ENCODE measurements around the gene OSBPL9.
"Not testable (repeated sequence)": the region's sequence is repeated elsewhere in the genome, so short reads cannot be mapped to it uniquely, and the experiment has no call there.

The OSBPL9 gene

DNA sequence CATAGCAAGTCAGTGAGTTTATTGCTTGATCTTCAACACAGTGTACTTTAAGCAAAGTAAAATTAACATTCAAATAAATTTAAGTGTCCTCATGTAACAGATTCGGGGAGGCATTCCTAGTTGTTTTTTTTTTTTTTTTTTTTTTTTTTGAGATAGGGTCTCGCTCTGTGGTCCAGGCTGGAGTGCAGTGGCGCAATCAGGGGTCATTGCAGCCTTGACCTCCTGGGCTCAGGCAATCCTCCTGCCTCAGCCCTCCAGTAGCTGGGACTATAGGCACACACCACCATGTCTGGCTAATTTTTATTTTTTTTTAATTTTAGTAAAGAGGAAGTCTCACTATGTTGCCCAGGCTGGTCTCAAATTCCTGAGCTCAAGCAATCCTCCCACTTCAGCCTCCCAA lies 22.8 kb downstream of the OSBPL9 start:
- no peak for DNase-seq (ENCODE audit: extremely low spot score)
- TF ChIP-seq ARNT (IDR thresholded peaks at IDR 0.05): no peak
- TF ChIP-seq SUZ12 (IDR thresholded peaks at IDR 0.05): no peak
- TF ChIP-seq NFRKB (IDR thresholded peaks at IDR 0.05): no peak
- TF ChIP-seq TARDBP (IDR thresholded peaks at IDR 0.05): no peak
- no peak for TF ChIP-seq LEF1 (IDR thresholded peaks at IDR 0.05; ENCODE audit: borderline replicate concordance)
- no peak for TF ChIP-seq ELF4 (IDR thresholded peaks at IDR 0.05)
- TF ChIP-seq FOXM1 (IDR thresholded peaks at IDR 0.05; ENCODE audit: borderline replicate concordance): no peak
- TF ChIP-seq SP1 (IDR thresholded peaks at IDR 0.05): no peak
- no peak for TF ChIP-seq BHLHE40 (IDR thresholded peaks at IDR 0.05; ENCODE audit: borderline replicate concordance)
- no peak for TF ChIP-seq CTBP1 (IDR thresholded peaks at IDR 0.05; ENCODE audit: borderline replicate concordance)
- no peak for TF ChIP-seq FOXA1 (IDR thresholded peaks at IDR 0.05)
- ChIA-PET CTCF (interaction anchor here (1.0 kb wide), 1 partner anchor 9 kb away, joined by 3 read pairs; no protein-coding TSS in a partner anchor), POLR2A (no interaction called here)

DNA sequence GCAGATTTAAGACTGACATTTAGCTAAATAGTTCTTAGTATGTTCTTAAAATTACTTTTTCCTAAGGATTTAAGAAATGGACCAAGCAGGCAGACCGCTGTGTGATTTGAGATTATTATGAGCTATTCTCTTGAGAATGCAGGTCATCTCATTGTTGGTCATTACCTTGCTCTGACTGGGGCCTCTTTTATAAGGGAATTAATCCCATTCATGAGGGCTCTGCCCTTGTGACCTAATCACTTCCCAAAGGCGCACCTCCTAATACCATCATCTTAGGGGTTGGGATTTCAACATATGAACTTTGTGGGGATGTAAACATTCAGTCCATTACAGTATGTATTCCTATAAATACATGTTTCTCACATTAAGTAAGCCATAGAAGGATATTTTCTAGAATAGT lies 24.2 kb downstream of the OSBPL9 start:
- POLR2A ChIA-PET: no interaction called here
- CTCF ChIA-PET: interaction anchor here (0.6 kb wide), 1 partner anchor 73 kb away, joined by 3 read pairs; no protein-coding TSS in a partner anchor
- TF ChIP-seq, protein P1, sequence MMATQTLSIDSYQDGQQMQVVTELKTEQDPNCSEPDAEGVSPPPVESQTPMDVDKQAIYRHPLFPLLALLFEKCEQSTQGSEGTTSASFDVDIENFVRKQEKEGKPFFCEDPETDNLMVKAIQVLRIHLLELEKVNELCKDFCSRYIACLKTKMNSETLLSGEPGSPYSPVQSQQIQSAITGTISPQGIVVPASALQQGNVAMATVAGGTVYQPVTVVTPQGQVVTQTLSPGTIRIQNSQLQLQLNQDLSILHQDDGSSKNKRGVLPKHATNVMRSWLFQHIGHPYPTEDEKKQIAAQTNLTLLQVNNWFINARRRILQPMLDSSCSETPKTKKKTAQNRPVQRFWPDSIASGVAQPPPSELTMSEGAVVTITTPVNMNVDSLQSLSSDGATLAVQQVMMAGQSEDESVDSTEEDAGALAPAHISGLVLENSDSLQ (IDR thresholded peaks at IDR 0.05): no peak
- TF ChIP-seq LEF1 (IDR thresholded peaks at IDR 0.05; ENCODE audit: borderline replicate concordance) (no peak), ARNT (IDR thresholded peaks at IDR 0.05) (no peak), SUZ12 (IDR thresholded peaks at IDR 0.05) (no peak)
- DNase-seq (ENCODE audit: extremely low spot score): no peak

DNA sequence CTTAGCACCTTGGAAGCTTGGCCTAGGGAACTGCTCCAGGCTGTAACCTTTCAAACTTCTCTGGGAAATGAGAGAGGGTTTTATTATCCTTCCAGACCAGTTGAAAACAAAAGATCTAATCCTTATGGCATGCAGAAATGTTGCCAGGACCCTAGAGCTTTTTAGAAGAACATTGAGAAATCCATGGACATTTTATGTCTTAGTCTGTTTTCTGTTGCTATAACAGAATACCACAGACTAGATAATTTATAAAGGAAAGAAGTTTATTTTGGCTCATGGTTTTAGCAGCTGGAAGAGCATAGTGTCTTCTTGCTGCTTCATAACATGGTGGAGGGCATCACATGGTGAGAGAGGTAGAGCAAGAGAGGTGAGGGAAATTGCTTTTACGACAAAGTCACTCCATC lies 25.8 kb downstream of the OSBPL9 start:
- no peak for DNase-seq (ENCODE audit: extremely low spot score)
- TF ChIP-seq FOXK2 (IDR thresholded peaks at IDR 0.05) (no peak), HDGF (IDR thresholded peaks at IDR 0.05; ENCODE audit: borderline replicate concordance) (no peak), TARDBP (IDR thresholded peaks at IDR 0.05) (no peak), FOXA1 (IDR thresholded peaks at IDR 0.05) (no peak), ZNF384 (IDR thresholded peaks at IDR 0.05) (no peak), SUZ12 (IDR thresholded peaks at IDR 0.05) (no peak), ELF4 (IDR thresholded peaks at IDR 0.05) (no peak), BHLHE40 (IDR thresholded peaks at IDR 0.05; ENCODE audit: borderline replicate concordance) (no peak), CTBP1 (IDR thresholded peaks at IDR 0.05; ENCODE audit: borderline replicate concordance) (no peak), L3MBTL2 (conservative IDR thresholded peaks at IDR 0.05) (no peak), FOXM1 (IDR thresholded peaks at IDR 0.05; ENCODE audit: borderline replicate concordance) (no peak), LEF1 (IDR thresholded peaks at IDR 0.05; ENCODE audit: borderline replicate concordance) (no peak)
- TF ChIP-seq, protein P1 (IDR thresholded peaks at IDR 0.05): no peak
- CTCF ChIA-PET: no interaction called here
- POLR2A ChIA-PET: no interaction called here

DNA sequence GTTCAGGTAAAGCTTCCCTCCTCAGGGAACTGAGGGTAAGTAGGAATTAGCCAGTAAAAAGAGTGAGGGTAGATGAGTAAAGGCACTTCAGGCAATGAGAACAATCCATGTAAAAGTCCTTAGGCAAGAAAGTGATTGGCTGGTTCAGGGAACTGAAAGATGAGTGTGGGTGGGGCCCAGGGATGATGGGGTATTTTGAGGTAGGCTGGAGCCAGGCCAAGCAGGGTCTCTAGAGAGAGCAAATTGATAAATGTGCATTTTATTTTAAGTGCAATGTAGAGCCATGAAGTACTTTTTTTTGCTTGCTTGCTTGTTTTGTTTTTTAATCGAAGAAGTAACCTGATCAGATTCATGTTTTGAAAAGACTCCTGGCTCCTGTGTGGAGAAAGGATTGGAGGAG lies 26.5 kb downstream of the OSBPL9 start:
- no peak for DNase-seq (ENCODE audit: extremely low spot score)
- ChIA-PET POLR2A (no interaction called here), CTCF (interaction anchor here (0.6 kb wide), 1 partner anchor 18 kb away, joined by 5 read pairs; no protein-coding TSS in a partner anchor)
- TF ChIP-seq TARDBP (IDR thresholded peaks at IDR 0.05) (no peak), SUZ12 (IDR thresholded peaks at IDR 0.05) (no peak), LEF1 (IDR thresholded peaks at IDR 0.05; ENCODE audit: borderline replicate concordance) (no peak)

DNA sequence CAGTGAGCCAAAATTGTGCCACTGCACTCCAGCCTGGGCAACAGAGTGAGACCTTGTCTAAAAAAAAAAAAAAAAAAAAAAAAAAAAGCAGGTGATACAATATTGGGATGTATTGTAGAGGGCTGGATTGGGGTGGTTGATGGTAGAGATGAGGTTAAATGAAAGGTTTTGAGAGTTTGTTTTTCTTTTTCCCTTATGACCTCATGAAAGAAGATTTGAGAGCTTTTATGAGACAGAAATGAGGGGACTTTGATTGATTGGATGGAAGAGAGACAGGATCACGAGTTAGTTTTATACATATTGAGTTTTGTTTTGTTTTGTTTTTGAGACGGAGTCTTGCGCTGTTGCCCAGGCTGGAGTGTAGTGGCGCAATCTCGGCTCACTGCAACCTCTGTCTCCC lies 27.1 kb downstream of the OSBPL9 start:
- ChIA-PET CTCF (interaction anchor here (0.6 kb wide), 2 partner anchors 18 to 26 kb away, joined by 3 to 5 read pairs; no protein-coding TSS in a partner anchor), POLR2A (no interaction called here)
- TF ChIP-seq, protein P1 (IDR thresholded peaks at IDR 0.05): peak; percentile 94
- TF ChIP-seq ZNF384 (IDR thresholded peaks at IDR 0.05): peak; percentile 81; the same call in 1 of the 2 replicates
- no peak for TF ChIP-seq ELF4 (IDR thresholded peaks at IDR 0.05)
- no peak for DNase-seq (ENCODE audit: extremely low spot score)

DNA sequence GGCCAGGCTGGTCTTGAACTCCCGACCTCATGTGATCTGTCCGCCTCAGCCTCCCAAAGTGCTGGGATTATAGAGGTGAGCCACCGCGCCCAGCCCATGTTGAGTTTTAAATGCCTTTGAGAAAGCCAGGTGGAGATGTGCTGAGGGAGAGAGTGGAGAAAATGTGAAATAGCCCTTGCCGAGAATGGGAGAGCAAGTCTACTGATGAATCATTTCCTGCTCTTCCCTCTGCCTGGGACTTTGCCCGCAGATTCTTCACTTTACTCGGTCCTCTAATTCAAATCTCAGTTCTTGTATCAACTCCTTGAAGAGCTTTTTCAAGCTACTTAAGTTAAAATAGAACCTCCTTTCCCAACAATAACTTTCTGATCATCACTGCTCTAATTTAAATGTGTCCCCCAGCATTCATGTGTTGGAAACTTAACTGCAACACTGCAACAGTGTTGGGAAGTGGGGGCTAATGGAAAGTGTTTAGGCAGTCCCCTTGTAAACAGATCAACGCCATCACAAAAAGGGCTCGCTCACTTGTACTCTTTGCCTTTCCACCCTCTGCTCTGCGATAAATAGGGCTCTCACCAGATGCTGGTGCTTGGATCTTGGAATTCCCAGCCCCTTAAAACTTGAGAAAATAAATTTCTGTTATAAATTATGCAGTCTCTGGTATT lies 27.8 kb downstream of the OSBPL9 start:
- TF ChIP-seq FOXM1 (IDR thresholded peaks at IDR 0.05; ENCODE audit: borderline replicate concordance) (no peak), TARDBP (IDR thresholded peaks at IDR 0.05) (no peak), CTBP1 (IDR thresholded peaks at IDR 0.05; ENCODE audit: borderline replicate concordance) (no peak), HDGF (IDR thresholded peaks at IDR 0.05; ENCODE audit: borderline replicate concordance) (no peak), SUZ12 (IDR thresholded peaks at IDR 0.05) (no peak), NFRKB (IDR thresholded peaks at IDR 0.05) (no peak), LEF1 (IDR thresholded peaks at IDR 0.05; ENCODE audit: borderline replicate concordance) (no peak), ELF4 (IDR thresholded peaks at IDR 0.05) (no peak)
- TF ChIP-seq, protein P1 (IDR thresholded peaks at IDR 0.05): no peak
- ChIA-PET CTCF (no interaction called here), POLR2A (no interaction called here)
- no peak for DNase-seq (ENCODE audit: extremely low spot score)

DNA sequence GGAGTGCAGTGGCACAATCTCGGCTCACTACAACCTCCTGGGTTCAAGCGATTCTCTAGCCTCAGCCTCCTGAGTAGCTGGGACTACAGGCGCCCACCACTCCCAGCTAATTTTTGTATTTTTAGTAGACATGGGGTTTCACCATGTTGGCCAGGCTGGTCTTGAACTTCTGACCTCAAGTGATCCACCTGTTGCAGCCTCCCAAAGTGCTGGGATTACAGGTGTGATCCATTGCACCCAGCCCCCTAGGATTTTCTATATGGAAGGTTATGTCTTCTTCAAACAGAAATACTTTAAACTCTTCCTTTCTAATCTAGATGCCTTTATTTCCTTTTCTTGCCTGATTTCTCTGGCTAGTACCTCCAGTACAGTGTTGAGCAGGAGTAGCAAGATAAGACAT lies 29.7 kb downstream of the OSBPL9 start:
- CTCF ChIA-PET: interaction anchor here (0.6 kb wide), 1 partner anchor 1674 kb away, joined by 3 read pairs; no protein-coding TSS in a partner anchor
- POLR2A ChIA-PET; DNase-seq (ENCODE audit: extremely low spot score): not testable (repeated sequence)
